GM12878 (cell line): Measurements from ENCODE around the gene PCNP.
"Not testable (repeated sequence)": the region's sequence is repeated elsewhere in the genome, so short reads cannot be mapped to it uniquely, and the experiment has no call there.

Source experiments
- BCLAF1 ChIP-seq: fragments of 450-650 bp; IDR thresholded peaks from 2 replicates; pipeline ENCODE4 v1.6.1; 2017; ENCODE audit warnings: antibody characterized with exemption, mild to moderate bottlenecking, moderate library complexity
- CTCF ChIP-seq, 3 experiments: IDR thresholded peaks in 2 of 3; conservative IDR thresholded peaks in 1 of 3; 2 replicates each; pipeline ENCODE4 v1.5.1; 2011; ENCODE audit warnings: low read depth in 3 of 3, low read length in 3 of 3, mild to moderate bottlenecking in 3 of 3, control low read depth in 2 of 3, moderate library complexity in 2 of 3, inconsistent platforms in 1 of 3, mixed read lengths in 1 of 3; ENCODE audit not compliant: control insufficient read depth in 2 of 3, insufficient read depth in 1 of 3; ENCODE audit errors: extremely low read depth in 1 of 3
- EGR1 ChIP-seq, 2 experiments: IDR thresholded peaks; 1 replicate in 1 of 2; 2 replicates in 1 of 2; pipeline ENCODE4 v1.6.1; 2011 to 2012; ENCODE audit warnings: low read depth in 2 of 2, low read length in 2 of 2, borderline replicate concordance in 1 of 2, mild to moderate bottlenecking in 1 of 2, moderate library complexity in 1 of 2
- JUNB ChIP-seq: IDR thresholded peaks from 2 replicates; pipeline ENCODE4 v1.6.1; 2016; ENCODE audit warnings: antibody characterized with exemption, mild to moderate bottlenecking
- NBN ChIP-seq: fragments of 450-650 bp; IDR thresholded peaks from 2 replicates; pipeline ENCODE4 v1.6.1; 2016
- PBX3 ChIP-seq: IDR thresholded peaks from 2 replicates; pipeline ENCODE4 v1.6.1; 2011; ENCODE audit warnings: mild to moderate bottlenecking, low read depth, low read length, moderate library complexity; ENCODE audit not compliant: insufficient replicate concordance
- POLR2A ChIP-seq: IDR thresholded peaks from 2 replicates; pipeline ENCODE4 v1.6.1; 2011; ENCODE audit warnings: low read depth, mild to moderate bottlenecking, low read length
- TCF3 ChIP-seq: IDR thresholded peaks from 2 replicates; pipeline ENCODE4 v1.6.1; 2012; ENCODE audit warnings: low read depth, mild to moderate bottlenecking, low read length, borderline replicate concordance; ENCODE audit not compliant: insufficient read depth
- ZNF622 ChIP-seq: fragments of 450-650 bp; IDR thresholded peaks from 2 replicates; pipeline ENCODE4 v1.6.1; 2017; ENCODE audit warnings: mild to moderate bottlenecking, inconsistent platforms

GRCh38 chr3:101551359-101552081, 22.5 kb upstream of the PCNP start:
- not testable (repeated sequence) for TF ChIP-seq POLR2A; ZNF622; JUNB; NBN; TCF3; BCLAF1; PBX3; EGR1 (IDR thresholded peaks at IDR 0.05; ENCODE audit: borderline replicate concordance in 1 of 2, low read depth in 2 of 2, low read length in 2 of 2); CTCF (IDR thresholded peaks at IDR 0.05 in 2 of 3, conservative IDR thresholded peaks at IDR 0.05 in 1 of 3; ENCODE audit: control insufficient read depth in 2 of 3, extremely low read depth in 1 of 3, insufficient read depth in 1 of 3, low read depth in 3 of 3, low read length in 3 of 3)
